ENCODE results near the gene GLI3. TPM values are rescaled to one million over a fixed set of nuclear protein-coding genes. Genes with fewer than 3 reads are reported as not detected.

Gene GLI3
- total RNA-seq, 1 donor from 2014 or later: 24.1 TPM

GRCh38 chr7:42033480-42033879 is 203.5 kb downstream of the GLI3 start:
- peak; percentile 26 for DNase-seq

- DNase-seq: no peak
Measured at GRCh38 chr7:42029405-42029804, 207.6 kb downstream of the GLI3 start.

GRCh38 chr7:42027521-42027920 is 209.5 kb downstream of the GLI3 start:
- no peak for DNase-seq

GRCh38 chr7:42026622-42027197 is 210.3 kb downstream of the GLI3 start:
- no peak for DNase-seq

GRCh38 chr7:42025635-42026375 is 211.2 kb downstream of the GLI3 start:
- no peak for DNase-seq

- peak; percentile 19 for DNase-seq
Measured at GRCh38 chr7:42024537-42024936, 212.5 kb downstream of the GLI3 start.

GRCh38 chr7:42023262-42023661 is 213.7 kb downstream of the GLI3 start:
- peak; percentile 13 for DNase-seq

GRCh38 chr7:42022791-42023190 is 214.2 kb downstream of the GLI3 start:
- peak; percentile 68 for DNase-seq

GRCh38 chr7:42022056-42022455 is 215.0 kb downstream of the GLI3 start:
- peak; percentile 73 for DNase-seq

GRCh38 chr7:42021631-42022030 is 215.4 kb downstream of the GLI3 start:
- DNase-seq: no peak

- DNase-seq: peak; percentile 48
Measured at GRCh38 chr7:42020061-42020460, 216.9 kb downstream of the GLI3 start.

GRCh38 chr7:42017349-42017986 is 219.5 kb downstream of the GLI3 start:
- peak; percentile 87 for DNase-seq

GRCh38 chr7:42016517-42016916 is 220.5 kb downstream of the GLI3 start:
- no peak for DNase-seq

GRCh38 chr7:42014625-42015618 is 222.1 kb downstream of the GLI3 start:
- DNase-seq: peak; percentile 82

- no peak for DNase-seq
Measured at GRCh38 chr7:42012786-42013360, 224.1 kb downstream of the GLI3 start.

- no peak for DNase-seq
Measured at GRCh38 chr7:42012313-42012712, 224.7 kb downstream of the GLI3 start.

- no peak for DNase-seq
Measured at GRCh38 chr7:42011846-42012245, 225.2 kb downstream of the GLI3 start.

- no peak for DNase-seq
Measured at GRCh38 chr7:42010751-42011150, 226.3 kb downstream of the GLI3 start.

- DNase-seq: no peak
Measured at GRCh38 chr7:42006801-42007513, 230.1 kb downstream of the GLI3 start.

GRCh38 chr7:42002654-42003053 is 234.4 kb downstream of the GLI3 start:
- DNase-seq: peak; percentile 58

- DNase-seq: no peak
Measured at GRCh38 chr7:41999736-42000283, 237.2 kb downstream of the GLI3 start.
